Stimulated activated naive CD4-positive, alpha-beta T cell (primary cell): ENCODE results near the gene MN1.

Source experiments
- DNase-seq, 6 experiments: peaks; one replicate each; lab custom pipeline; 2025; lab: John Stamatoyannopoulos, UW

MN1 gene

DNA sequence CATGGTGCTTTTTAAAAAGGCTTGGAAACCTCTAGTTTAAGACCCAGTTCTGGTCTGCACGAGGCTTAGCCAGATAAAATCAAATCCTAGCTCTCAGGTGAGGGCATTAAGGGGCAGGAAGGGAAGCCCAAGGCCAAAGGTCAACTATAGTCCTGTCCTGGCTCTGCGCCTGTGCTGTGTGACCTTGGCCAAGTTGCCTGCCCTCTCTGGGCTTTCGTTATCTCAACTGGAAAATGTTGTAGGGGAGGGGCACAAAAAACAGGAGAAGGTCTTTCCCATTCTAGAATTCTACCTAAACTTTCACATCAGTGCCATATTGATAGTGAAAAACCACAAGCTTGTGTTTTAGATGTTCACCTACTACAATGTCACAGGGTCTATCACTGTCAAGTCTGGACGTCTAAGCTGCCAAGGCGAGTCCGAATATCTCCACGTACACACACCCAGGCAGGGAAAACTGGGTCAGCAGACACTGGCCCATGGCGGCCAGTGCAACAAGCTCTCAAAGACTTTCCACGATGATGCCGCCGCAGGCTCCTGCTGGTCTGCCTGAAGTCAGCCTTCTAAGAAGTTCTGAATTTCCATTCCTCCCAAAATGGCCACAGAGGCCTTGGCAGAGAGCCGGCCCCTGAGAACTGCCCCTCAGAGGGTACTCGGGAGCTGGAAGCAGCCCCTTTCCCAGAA, 18.0 kb downstream of the MN1 start:
- no peak for DNase-seq

DNA sequence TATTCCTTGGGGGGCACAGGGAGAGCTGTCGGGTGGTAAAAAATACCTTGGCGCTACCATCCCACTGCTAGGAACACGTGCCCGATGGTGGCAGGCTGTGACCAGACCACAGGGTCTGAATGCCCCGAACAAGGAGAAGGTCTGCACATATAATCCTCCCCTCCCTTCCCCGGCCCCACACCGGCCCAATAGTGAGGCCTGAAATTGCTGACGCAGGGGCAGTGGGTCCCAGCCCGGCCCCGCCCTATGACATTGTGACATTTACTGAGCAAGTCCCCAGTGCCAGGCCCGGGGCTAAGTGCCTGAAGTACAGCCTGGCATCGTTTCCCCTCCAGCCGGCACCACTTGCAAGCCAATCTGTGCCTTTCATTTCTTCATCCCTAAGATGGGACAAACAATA, 19.5 kb downstream of the MN1 start:
- no peak for DNase-seq

GRCh38 chr22:27780161-27780575, 21.4 kb downstream of the MN1 start:
- DNase-seq: no peak

- no peak for DNase-seq
Observed at GRCh38 chr22:27779643-27780042, 21.9 kb downstream of the MN1 start.

DNA sequence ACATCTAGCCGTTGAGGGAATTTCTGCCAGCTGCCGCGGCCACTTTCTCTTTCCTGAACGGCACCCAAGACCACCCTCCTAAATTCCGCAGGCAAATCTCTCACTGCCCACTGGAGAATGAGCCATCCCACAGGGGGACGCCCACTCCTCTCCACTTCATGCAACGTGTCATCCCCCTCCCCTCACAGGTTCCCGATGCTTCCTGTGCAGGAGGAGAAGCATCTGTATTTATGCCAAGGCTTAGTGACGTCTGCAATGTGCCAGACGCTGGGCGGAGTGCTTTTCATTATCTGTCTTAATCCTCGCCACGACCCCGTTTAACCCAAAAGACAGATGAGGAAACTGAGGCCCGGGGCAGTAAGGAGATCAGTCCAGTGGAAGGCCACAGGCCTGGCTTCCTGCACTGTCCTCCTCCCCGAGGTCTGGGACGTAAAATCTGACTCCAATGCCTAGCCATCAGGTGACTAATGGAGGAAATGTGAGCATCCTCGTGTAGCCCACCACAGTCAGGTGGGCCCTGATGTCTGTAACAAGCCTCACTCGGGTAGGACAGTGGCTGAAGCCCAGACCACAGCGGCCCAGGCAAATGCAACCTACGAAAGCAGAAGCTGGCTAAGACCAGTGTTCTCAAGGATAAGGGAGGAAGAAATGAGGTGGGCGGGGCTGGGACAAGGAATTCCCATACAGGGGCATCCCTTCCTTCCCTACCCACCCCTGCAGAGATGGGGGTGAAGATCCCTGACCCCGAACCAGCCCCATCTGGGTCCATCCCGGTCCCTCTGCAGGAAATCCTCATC, 23.1 kb downstream of the MN1 start:
- no peak for DNase-seq

- no peak for DNase-seq
Observed at GRCh38 chr22:27777128-27777527, 24.4 kb downstream of the MN1 start.

- no peak for DNase-seq
Observed at GRCh38 chr22:27776650-27776958, 25.0 kb downstream of the MN1 start.

DNA sequence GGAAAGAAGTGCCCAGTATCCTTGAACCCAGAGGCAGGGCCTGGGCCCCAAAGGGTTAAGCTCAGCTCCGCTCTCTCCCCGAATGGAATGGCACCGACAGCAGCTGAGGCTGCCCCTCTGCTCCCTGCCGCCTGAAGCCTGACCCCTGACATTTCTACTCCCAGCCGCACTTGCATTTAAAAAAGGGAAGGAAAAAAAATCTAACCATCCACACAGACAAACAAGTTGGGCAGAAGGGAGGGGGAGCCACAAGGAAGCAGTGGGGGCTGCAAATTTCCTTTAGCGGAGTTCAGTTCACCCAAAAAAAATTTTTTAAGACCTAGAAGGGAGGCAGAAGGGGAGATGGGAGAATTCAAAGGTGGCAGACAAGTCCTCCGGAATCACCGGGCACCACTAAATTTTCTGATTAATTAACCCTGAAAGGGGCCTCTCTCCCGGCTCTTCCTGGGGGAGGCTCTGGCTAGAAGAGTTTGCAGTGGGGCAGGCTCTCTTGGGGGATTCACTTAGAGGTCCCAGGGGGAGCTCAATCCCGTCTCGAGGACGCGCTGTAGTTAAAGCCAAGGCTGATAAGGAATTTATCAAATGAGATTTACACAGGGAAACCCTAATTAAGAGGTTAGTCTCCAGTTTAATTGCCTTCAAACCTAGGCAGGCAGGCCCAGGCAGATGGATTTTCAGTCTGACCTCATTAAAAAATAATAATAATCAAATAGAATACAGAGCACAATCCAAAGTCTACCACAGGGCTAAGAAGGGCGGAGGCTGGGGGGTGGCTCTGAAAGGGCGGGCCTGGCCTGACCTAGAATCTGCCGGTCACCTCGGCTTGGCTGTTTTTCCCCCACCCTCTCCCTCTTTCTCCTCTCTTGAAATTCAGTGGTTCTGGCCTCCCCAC, 25.6 kb downstream of the MN1 start:
- no peak for DNase-seq

- no peak for DNase-seq
Observed at GRCh38 chr22:27775087-27775698, 26.4 kb downstream of the MN1 start.

DNA sequence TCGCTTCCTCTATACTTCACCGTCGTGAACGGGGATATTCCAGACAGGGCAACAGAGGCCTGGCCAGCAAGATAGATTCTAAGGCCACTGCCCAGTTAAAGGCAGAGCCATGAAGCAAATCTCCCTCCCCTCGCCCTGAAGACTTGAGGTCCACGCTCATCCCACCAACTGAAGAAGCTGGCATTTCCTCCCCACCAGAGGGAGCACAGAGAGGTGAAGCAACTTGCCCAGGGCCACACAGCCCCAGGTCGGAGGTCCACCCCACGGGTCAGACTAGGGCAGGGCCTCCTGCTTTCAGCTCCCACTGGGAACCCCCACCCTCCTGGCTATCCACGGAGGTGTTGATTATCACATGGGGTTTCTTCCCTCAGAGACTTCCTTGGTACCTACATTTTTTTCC, 27.4 kb downstream of the MN1 start:
- no peak for DNase-seq

DNA sequence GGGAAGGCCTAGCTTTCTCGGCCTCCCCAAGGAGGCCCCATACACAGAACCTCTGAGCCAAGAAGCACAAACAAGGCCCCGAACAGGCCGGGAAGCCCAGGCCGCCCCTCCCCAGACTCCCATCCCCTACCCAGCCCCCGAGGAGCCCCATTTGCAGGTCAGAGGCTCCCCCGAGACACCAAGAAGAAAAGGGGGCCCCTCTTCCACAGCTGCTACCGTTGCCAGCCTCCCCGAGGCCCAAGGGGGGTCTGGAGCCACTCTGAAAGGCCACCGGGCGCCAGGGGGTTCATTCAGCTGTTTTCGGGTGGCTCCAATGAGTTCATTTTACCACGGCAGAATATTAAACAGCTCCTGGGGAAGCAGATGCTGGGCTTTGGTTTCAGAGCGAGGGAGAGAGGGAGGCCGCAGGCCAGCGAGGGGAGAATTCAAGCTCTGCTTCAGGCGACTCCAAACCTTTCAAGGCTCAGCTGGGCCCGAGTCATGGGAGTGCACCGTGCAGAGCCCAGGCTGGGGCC, 28.5 kb downstream of the MN1 start:
- no peak for DNase-seq

DNA sequence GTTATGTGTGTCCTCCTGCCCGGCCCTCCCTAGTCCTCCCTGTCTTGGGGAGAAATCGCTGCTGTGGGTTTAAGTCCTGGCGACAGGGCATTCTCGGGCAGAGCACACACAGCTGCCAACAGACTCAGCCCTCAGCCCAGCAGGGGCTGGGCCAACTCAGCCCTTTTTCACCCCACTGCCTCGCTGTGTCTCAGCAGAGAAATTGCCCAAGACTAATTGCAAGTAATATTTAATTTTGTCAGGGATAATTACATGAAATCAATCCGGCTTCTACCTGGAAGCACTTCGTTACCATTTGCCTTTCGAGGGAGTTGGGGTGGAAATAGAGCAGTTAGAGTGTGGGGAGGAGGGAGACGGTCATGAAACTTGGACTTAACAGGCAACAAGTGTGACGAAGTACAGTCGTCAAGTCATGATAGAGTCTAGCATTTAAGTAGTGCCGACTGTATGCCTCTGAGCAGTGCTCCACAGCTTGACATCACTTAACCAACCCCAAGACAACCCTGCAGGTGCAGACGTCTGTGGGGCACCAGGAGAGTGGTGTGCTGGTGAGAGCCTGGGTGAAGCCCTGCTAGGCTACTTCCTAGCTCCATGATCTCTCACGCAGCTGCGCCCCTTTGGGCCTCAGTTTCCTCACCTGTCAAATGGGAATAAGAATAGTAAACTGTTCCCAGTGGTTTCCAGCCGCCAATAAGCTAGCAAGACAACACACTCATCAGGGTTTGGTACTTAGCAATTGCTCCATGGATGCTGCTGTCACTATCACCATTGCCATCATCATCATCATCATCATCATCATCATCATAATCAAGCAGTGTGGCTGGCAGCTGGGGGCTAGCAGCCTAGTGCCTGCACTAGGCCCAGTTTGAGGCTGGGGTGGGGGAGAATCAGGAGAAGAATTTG, 29.2 kb downstream of the MN1 start:
- no peak for DNase-seq

DNA sequence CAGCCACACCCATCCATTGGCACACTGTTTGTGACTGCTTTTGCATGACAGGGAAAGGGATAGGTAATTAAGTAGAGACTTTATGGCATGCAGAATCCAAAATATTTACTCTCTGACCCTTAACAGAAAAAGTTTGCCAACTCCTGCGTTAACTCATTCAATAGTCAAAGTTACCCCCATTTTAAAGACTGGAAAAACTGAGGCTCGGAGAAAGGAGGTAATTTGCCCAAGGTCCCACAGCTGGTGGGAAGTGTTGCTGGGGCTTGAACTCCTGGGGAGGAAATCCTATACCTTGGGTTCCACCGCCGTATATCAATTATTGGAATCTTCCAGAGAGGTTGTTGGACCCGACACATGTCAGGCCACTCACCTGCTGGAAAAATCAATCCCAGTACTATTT, 29.9 kb downstream of the MN1 start:
- DNase-seq: no peak

GRCh38 chr22:27769012-27769411, 32.5 kb downstream of the MN1 start:
- no peak for DNase-seq

DNA sequence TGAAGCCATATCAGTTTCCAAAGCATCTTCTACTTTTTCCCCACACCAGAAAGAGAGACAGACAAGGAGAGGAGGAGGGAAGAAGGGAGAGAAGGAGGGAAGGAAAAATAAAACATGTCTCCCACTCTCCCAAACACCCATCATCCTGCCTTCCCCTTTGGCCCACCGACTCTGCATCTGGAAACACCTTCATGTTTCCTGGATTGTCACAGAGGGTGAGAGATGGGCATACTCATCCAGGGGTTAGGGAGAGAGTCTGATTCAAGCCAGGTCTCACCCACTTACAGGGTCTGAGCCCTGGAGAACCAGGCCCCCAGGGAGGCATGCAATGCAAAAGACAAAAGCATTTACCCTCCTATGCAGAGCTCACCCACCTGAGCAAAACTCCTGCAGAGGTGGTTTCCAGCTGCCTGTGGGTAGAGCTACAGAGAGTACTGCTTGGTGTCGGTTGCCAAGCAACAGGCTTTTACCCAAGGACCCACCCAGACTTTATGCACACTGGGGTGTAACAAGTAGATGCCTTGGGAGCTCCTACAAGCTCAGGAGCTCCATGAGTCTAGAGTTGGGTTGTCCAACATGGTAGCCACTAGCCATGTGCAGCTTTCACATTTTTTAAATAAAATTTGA, 33.4 kb downstream of the MN1 start:
- DNase-seq: no peak

GRCh38 chr22:27766679-27767078, 34.9 kb downstream of the MN1 start:
- DNase-seq: no peak

- DNase-seq: no peak
Observed at GRCh38 chr22:27765706-27766291, 35.8 kb downstream of the MN1 start.

GRCh38 chr22:27764722-27765236, 36.8 kb downstream of the MN1 start:
- no peak for DNase-seq

DNA sequence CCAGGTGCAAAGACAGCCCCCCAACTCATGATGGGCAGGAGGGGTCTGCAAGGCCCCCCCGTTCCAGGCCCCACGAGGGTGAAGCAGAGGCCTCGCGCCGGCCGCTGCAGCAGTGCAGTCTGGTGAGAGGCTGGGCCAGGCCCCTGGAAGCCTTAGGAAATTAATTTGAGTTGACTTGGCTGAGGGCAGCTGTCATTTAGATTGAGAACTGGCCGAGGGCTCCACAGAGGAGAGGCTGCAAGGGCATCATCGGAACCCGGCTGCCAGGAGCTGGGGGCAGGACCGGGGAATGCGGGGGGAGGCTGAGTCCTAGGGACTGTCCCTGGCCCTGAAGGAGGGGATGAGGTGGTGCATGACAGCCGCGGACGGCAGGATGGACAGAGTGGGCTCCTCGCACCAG, 39.9 kb downstream of the MN1 start:
- DNase-seq: no peak

DNA sequence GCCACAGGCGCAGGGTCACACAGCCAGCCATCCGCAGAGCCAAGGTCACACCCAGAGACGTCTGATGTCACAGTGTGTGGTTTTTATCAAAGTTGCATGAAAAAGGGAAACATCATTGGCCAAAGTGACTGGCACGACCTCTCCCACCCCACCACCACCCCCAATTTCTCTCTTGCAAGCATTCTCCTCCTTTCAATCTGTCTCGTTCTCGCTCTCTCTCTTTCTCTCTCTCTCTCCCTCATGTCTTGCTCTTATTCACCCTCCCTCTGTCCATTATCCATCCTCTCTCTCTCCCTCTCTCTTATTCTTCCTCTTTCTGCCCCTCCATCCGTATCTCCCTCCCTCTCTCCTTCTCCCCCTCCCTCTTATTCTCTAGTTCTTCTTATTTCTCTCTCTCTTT, 40.6 kb downstream of the MN1 start:
- DNase-seq: no peak
